K562 (cell line): ENCODE data around the gene SORCS2. TPM values are rescaled to one million over a fixed set of nuclear protein-coding genes. Genes with fewer than 3 reads are reported as not detected.

Source experiments
- ATAC-seq: fragments of 200-7000 bp; cut with Tn5 transposase; 3 replicates; pipeline ENCODE4 v1.9.1; 2020; ENCODE audit warnings: moderate library complexity
- BruUV-seq: library from RNA; stranded (reverse); fragments of 400-500 nt; replicated peaks from 2 replicates; lab custom pipeline; 2021; lab: Mats Ljungman, UMichigan
- CTCF ChIA-PET: fragments of 300-600 bp; formaldehyde crosslinking; extraction: SDS; loops from one replicate; lab custom pipeline; 2021; ENCODE audit warnings: low intra/inter-chr PET ratio; lab: Yijun Ruan, JAX
- POLR2A ChIA-PET: fragments of 300-600, 350-650 bp; sonication (Branson Sonifier 250); formaldehyde crosslinking; extraction: SDS; loops from one replicate; lab custom pipeline; 2021; ENCODE audit warnings: antibody characterized with exemption, inconsistent platforms; lab: Yijun Ruan, JAX
- DNase-seq, 4 experiments: peaks; one replicate each; pipeline versions ENCODE4 v3.0.0 to v3.0.0-alpha.2; 2011 to 2018; ENCODE audit warnings: low spot score in 3 of 4, mixed read lengths in 3 of 4; ENCODE audit errors: extremely low read depth in 1 of 4
- FAIRE-seq: peaks from 2 replicates; lab custom pipeline; 2011; peaks lifted over from hg19 to GRCh38; lab: Jason Lieb, UNC
- H2AFZ ChIP-seq: 2 replicates; pipeline ENCODE4 v1.6.0; 2011; ENCODE audit warnings: low read depth, low read length, control low read depth, inconsistent platforms
- H3K27ac ChIP-seq: fragments of 200-600 bp; 3 replicates; pipeline ENCODE4 v1.8.0; 2011; ENCODE audit warnings: low read depth, mild to moderate bottlenecking, control low read depth, inconsistent platforms, low read length, moderate library complexity, mixed read lengths; ENCODE audit errors: extremely low read depth
- H3K27me3 ChIP-seq, 2 experiments: fragments of 300-600 bp in 1 of 2; 2 replicates in 1 of 2; 3 replicates in 1 of 2; pipeline versions ENCODE4 v1.6.0 to v1.8.0; 2011; ENCODE audit warnings: inconsistent platforms in 2 of 2, low read length in 2 of 2, mild to moderate bottlenecking in 1 of 2, mixed read lengths in 1 of 2, moderate library complexity in 1 of 2; ENCODE audit not compliant: control insufficient read depth in 2 of 2, insufficient read depth in 2 of 2
- H3K36me3 ChIP-seq: fragments of 300-600 bp; 3 replicates; pipeline ENCODE4 v1.8.0; 2011; ENCODE audit warnings: mild to moderate bottlenecking, low read length, inconsistent platforms; ENCODE audit not compliant: control insufficient read depth, insufficient read depth
- H3K4me1 ChIP-seq, 2 experiments: fragments of 200-600 bp in 1 of 2; replicated peaks in 1 of 2; 2 replicates in 1 of 2; 3 replicates in 1 of 2; pipeline versions ENCODE4 v1.5.1 to v1.8.0; 2011; ENCODE audit warnings: inconsistent platforms in 2 of 2, low read length in 2 of 2, mild to moderate bottlenecking in 1 of 2, mixed read lengths in 1 of 2, moderate library complexity in 1 of 2; ENCODE audit not compliant: control insufficient read depth in 2 of 2, insufficient read depth in 2 of 2
- H3K4me2 ChIP-seq: 2 replicates; pipeline ENCODE4 v1.6.1; 2011; ENCODE audit warnings: low read length, control low read depth, inconsistent platforms, mixed read lengths; ENCODE audit not compliant: insufficient read depth
- H3K4me3 ChIP-seq: fragments of 200-600 bp; sonication (generic), shearing (Covaris generic); 2 replicates; pipeline ENCODE4 v1.5.1; 2016; ENCODE audit warnings: control low read depth, inconsistent platforms
- H3K79me2 ChIP-seq: fragments of 200-600 bp; 3 replicates; pipeline ENCODE4 v1.8.0; 2011; ENCODE audit warnings: low read length, inconsistent platforms; ENCODE audit not compliant: control insufficient read depth, insufficient read depth
- H3K9ac ChIP-seq, 2 experiments: 2 replicates each; pipeline versions ENCODE4 v1.6.0 to v1.6.1; 2011; ENCODE audit warnings: low read depth in 2 of 2, low read length in 2 of 2, control low read depth in 1 of 2, inconsistent platforms in 1 of 2, mild to moderate bottlenecking in 1 of 2, mixed read lengths in 1 of 2; ENCODE audit not compliant: insufficient read depth in 1 of 2
- H3K9me1 ChIP-seq: one replicate; pipeline ENCODE4 v1.6.0; 2011; ENCODE audit warnings: inconsistent platforms, mild to moderate bottlenecking, low read length, moderate library complexity; ENCODE audit not compliant: control insufficient read depth, insufficient read depth
- H3K9me3 ChIP-seq: replicated peaks from 2 replicates; pipeline ENCODE4 v1.5.1; 2011; ENCODE audit warnings: low read depth, low read length, inconsistent platforms; ENCODE audit not compliant: control insufficient read depth, insufficient read depth
- H4K20me1 ChIP-seq: replicated peaks from 2 replicates; pipeline ENCODE4 v1.6.1; 2011; ENCODE audit warnings: low read length, inconsistent platforms, mixed read lengths; ENCODE audit not compliant: control insufficient read depth, insufficient read depth
- ELF2 ChIP-seq: fragments of 250-450 bp; sonication (Bioruptor Pico); IDR thresholded peaks from 2 replicates; pipeline ENCODE4 v1.5.0; 2021; ENCODE audit warnings: mild to moderate bottlenecking
- FOSL1 ChIP-seq: fragments of 200-800 bp; sonication (Bioruptor generic); conservative IDR thresholded peaks from 2 replicates; pipeline ENCODE4 v1.6.1; 2016; ENCODE audit warnings: missing genetic modification characterization, missing compliant biosample characterization
- FOXM1 ChIP-seq, 2 experiments: fragments of 450-650 bp in 1 of 2; sonication (generic) in 1 of 2; formaldehyde crosslinking in 1 of 2; IDR thresholded peaks; 2 replicates each; pipeline versions ENCODE4 v1.6.1 to v1.9.0; 2017 to 2022; ENCODE audit warnings: low read depth in 2 of 2, mild to moderate bottlenecking in 2 of 2, missing genetic modification reagents in 1 of 2, moderate library complexity in 1 of 2
- HDGF ChIP-seq: fragments of 450-650 bp; IDR thresholded peaks from 2 replicates; pipeline ENCODE4 v1.6.1; 2016
- HNRNPUL1 ChIP-seq: fragments of 200-400 bp; formaldehyde crosslinking; IDR thresholded peaks from 2 replicates; pipeline ENCODE4 v1.6.1; 2017; ENCODE audit warnings: low read length
- SETDB1 ChIP-seq: IDR thresholded peaks from one replicate; pipeline ENCODE4 v1.6.1; 2012; ENCODE audit warnings: low read length, control low read depth, inconsistent platforms
- ZFP1 ChIP-seq: fragments of 450-650 bp; formaldehyde crosslinking; IDR thresholded peaks from 2 replicates; pipeline ENCODE4 v1.4.0; 2020; ENCODE audit warnings: mild to moderate bottlenecking, mixed read lengths
- ZNF75A ChIP-seq: fragments of 450-650 bp; formaldehyde crosslinking; IDR thresholded peaks from 2 replicates; pipeline ENCODE4 v1.4.0; 2020; ENCODE audit warnings: mild to moderate bottlenecking
- WGBS: fragments of 100-300 bp; shearing (Covaris generic); methylation state at CpG from one replicate; pipeline ENCODE4 v1.1.6; 2016; ENCODE audit warnings: low coverage, mixed read lengths; ENCODE audit not compliant: insufficient coverage; ENCODE audit errors: missing lambda C conversion rate; 5-methylcytosine and 5-hydroxymethylcytosine counted together
- in situ Hi-C: fragments of 300-500 bp; cut with MboI; formaldehyde crosslinking; loops from 4 replicates; pipeline ENCODE4 v1.15.0; 2018; ENCODE audit warnings: inconsistent platforms, mixed read lengths
- intact Hi-C: fragments of 100-400 bp; cut with micrococcal nuclease; formaldehyde crosslinking; loops from 2 replicates; pipeline ENCODE4 v1.14.2; 2022
- polyA plus RNA-seq, 8 experiments: library from polyadenylated mRNA; depleted of rRNA in 4 of 8; stranded (reverse) in 5 of 8; unstranded in 3 of 8; fragments of >200 nt; fragmentation: Nextera tagmentation in 2 of 8; fragmentation: Illumina TruSeq in 1 of 8; extraction: Ambion mirVana in 2 of 8; extraction: Trizol in 1 of 8; gene quantifications; 2 replicates each; pipeline versions ENCODE4 v1.2.1 to v1.2.3, GENCODE V29; 2011 to 2014; ENCODE audit warnings: inconsistent platforms in 1 of 8, missing spikeins in 1 of 8
- total RNA-seq, 7 experiments: library from RNA; depleted of rRNA in 6 of 7; stranded (reverse); fragments of >200 nt in 6 of 7; fragmentation: Illumina TruSeq in 2 of 7; extraction: Trizol in 2 of 7; gene quantifications; 2 replicates each; pipeline versions ENCODE4 v1.2.1 to v1.2.3, GENCODE V29; 2011 to 2021; ENCODE audit warnings: low replicate concordance in 1 of 7

The SORCS2 gene
- total and polyA plus RNA-seq, 9 of the 15 experiments (the other 6 are each of a cell fraction or from before 2014, with no cell fraction given): not detected

- Histone ChIP-seq H4K20me1 (no peaks in the 10 kb centered on the region; the same call in none of the 2 replicates), H3K9me3 (no peaks in the 10 kb centered on the region), H2AFZ (no peak overlapping the region), H3K27me3 (peaks cover 5 to 76% of the 10 kb centered on the region in 2 experiments; a peak in 3 of 5 replicates), H3K4me2 (no peak overlapping the region), H3K36me3 (no peaks in the 10 kb centered on the region), H3K9me1 (no peaks in the 10 kb centered on the region), H3K4me1 (no peaks in the 10 kb centered on the region), H3K27ac (no peak overlapping the region)
- CTCF ChIA-PET: no interaction called here
- intact Hi-C loops: no loop called here
- no peak for DNase-seq
- no TSS peak for BruUV-seq
- TF ChIP-seq ELF2 (CRISPR knock-in tag): no peak
- no peak for TF ChIP-seq ZNF75A (CRISPR knock-in tag)
- TF ChIP-seq ZFP1: no peak
- no peak for TF ChIP-seq HDGF
- no peak for TF ChIP-seq FOXM1 (IDR thresholded peaks at IDR 0.05; ENCODE audit: low read depth)
- TF ChIP-seq FOXM1 (CRISPR knock-in tag; IDR thresholded peaks at IDR 0.05; ENCODE audit: low read depth): no peak
- TF ChIP-seq FOSL1 (tag): no peak
- no peak for TF ChIP-seq HNRNPUL1
- TF ChIP-seq SETDB1: no peak
- TF ChIP-seq, all 486 proteins: peak for 0
- no peak for ATAC-seq
- H3K4me3 ChIP-seq: no peak overlapping the region
- in situ Hi-C loops: no loop called here
- FAIRE-seq: no peak
- no peaks in the 10 kb centered on the region for H3K79me2 ChIP-seq
- WGBS: 2% methylated on average over 15 of the region's 15 CpGs
- H3K9ac ChIP-seq: no peak overlapping the region
- POLR2A ChIA-PET: interaction anchor here (0.6 to 1.5 kb wide), 4 partner anchors 9 to 553 kb away, joined by 3 to 6 read pairs (median 4); no protein-coding TSS in a partner anchor
These were observed 311.4 kb downstream of the SORCS2 start for GRCh38 chr4:7503559-7504249.
